AG09319 (cell line): ENCODE results near the gene EEIG2.

ENCODE experiments used
- DNase-seq: peaks from one replicate; pipeline ENCODE4 v3.0.0-alpha.2; 2010; ENCODE audit warnings: low read depth; ENCODE audit errors: extremely low read depth
- CTCF ChIP-seq: IDR thresholded peaks from 2 replicates; pipeline ENCODE4 v1.5.1; 2011; ENCODE audit warnings: low read depth, mild to moderate bottlenecking, inconsistent platforms, low read length, moderate library complexity

Gene EEIG2

GRCh38 chr1:108570998-108571401 is 11.1 kb downstream of the EEIG2 start:
- DNase-seq: no peak
- TF ChIP-seq CTCF: no peak

GRCh38 chr1:108572182-108572581 is 12.3 kb downstream of the EEIG2 start:
- no peak for DNase-seq
- TF ChIP-seq CTCF: no peak

DNA sequence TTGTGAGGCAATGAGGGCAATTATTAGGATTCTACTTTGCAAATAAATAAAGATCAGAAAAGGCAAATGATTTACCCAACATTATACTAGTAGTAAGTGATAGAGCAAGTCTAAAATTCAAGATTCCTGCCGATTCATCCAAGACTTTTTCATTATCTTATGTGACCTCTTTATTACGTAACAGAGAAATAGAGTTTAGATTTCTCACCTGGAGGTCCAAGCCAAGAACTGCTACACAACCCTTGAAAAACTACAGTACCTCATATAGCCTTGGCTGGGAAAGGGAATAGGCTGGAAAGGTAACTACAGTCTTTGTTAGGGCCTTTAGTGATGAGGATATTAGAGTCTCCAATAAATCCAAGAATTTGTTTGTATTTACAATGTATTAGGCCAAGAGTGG is 13.3 kb downstream of the EEIG2 start:
- TF ChIP-seq CTCF: no peak
- DNase-seq: no peak

DNA sequence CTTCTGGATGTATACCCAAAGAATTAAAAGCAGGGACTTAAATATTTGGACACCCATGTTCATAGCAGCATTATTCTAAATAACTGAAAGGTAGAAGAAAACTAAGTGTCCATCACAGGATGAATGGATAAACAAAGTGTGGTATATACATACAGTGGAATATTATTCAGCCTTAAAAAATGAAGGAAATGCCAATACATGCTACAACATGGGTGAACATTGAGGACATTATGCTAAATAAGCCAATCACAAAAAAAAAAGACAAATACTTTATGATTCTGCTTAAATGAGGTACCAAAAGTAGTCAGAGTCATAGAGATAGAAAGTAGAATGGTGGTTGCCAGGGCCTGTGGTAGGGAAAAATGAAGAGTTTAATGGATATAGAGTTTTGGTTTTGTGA is 14.1 kb downstream of the EEIG2 start:
- DNase-seq: no peak
- no peak for TF ChIP-seq CTCF

GRCh38 chr1:108575375-108575774 is 15.5 kb downstream of the EEIG2 start:
- no peak for DNase-seq
- TF ChIP-seq CTCF: no peak

GRCh38 chr1:108583757-108584427 is 24.0 kb downstream of the EEIG2 start:
- TF ChIP-seq CTCF: no peak
- DNase-seq: no peak

DNA sequence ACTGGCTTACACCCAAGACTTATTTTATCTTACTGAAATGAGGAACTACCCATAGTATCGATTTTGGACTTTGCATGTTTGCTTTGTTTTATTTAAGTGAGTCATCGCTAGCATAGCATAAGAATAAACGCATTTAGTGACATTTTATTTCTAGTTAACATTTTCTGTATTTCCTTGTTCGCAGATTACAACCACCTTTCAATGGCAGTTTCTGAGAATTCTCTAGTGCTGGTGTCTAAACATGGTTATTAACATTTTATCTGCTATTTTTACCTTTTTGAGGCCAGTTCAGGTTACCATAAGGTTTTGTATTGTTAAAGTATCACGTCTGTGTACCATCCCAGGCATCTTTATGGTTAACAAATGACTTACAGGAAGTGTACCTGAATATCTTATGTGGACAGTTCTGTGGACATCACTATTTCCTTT is 24.5 kb downstream of the EEIG2 start:
- no peak for TF ChIP-seq CTCF
- no peak for DNase-seq
